Esophagus muscularis mucosa (tissue), 4 donors: ENCODE measurements around the gene CCDC91. TPM values are rescaled to one million over a fixed set of nuclear protein-coding genes. Genes with fewer than 3 reads are reported as not detected.

Experiments used
- DNase-seq: peaks from one replicate; pipeline ENCODE4 v3.0.0-alpha.2; 2017; ENCODE audit errors: extremely low spot score
- H3K27ac ChIP-seq, 4 donors: fragments of 200-600 bp; sonication (generic); replicated peaks in 1 of 4; 1 replicate in 3 of 4; 2 replicates in 1 of 4; pipeline ENCODE4 v1.5.1; 2016 to 2019; ENCODE audit warnings: mild to moderate bottlenecking in 1 of 4
- H3K27me3 ChIP-seq, 4 donors: fragments of 200-600 bp; sonication (generic); one replicate each; pipeline versions ENCODE4 v1.5.1 to v1.6.0; 2016 to 2019
- H3K36me3 ChIP-seq, 4 donors: fragments of 200-600 bp; sonication (generic); one replicate each; pipeline ENCODE4 v1.5.1; 2016 to 2019
- H3K4me1 ChIP-seq, 4 donors: fragments of 200-600 bp; sonication (generic); one replicate each; pipeline ENCODE4 v1.5.1; 2016 to 2019
- H3K4me3 ChIP-seq, 4 donors: fragments of 200-600 bp; sonication (generic); 1 replicate in 2 of 4; 2 replicates in 2 of 4; pipeline ENCODE4 v1.5.1; 2016 to 2019; ENCODE audit warnings: mild to moderate bottlenecking in 4 of 4, moderate library complexity in 1 of 4
- H3K9me3 ChIP-seq, 4 donors: fragments of 200-600 bp; sonication (generic); 1 replicate in 3 of 4; 2 replicates in 1 of 4; pipeline ENCODE4 v1.5.1; 2016 to 2019
- EP300 ChIP-seq: sonication (generic); formaldehyde crosslinking; IDR thresholded peaks from one replicate; pipeline ENCODE4 v1.6.1; 2017; ENCODE audit warnings: antibody characterized with exemption
- POLR2A ChIP-seq: fragments of 450-650 bp; IDR thresholded peaks from one replicate; pipeline ENCODE4 v1.6.1; 2017; ENCODE audit warnings: antibody characterized with exemption, moderate library complexity, mild to moderate bottlenecking, low read depth
- POLR2AphosphoS5 ChIP-seq, 2 donors: sonication (generic); formaldehyde crosslinking; IDR thresholded peaks; one replicate each; pipeline ENCODE4 v1.6.1; 2017; ENCODE audit warnings: antibody characterized with exemption in 2 of 2
- WGBS: methylation state at CpG from one replicate; pipeline ENCODE4 v1.1.5; 2018; 5-methylcytosine and 5-hydroxymethylcytosine counted together
- intact Hi-C: fragments of 100-400 bp; cut with DNase I; formaldehyde crosslinking; loops from one replicate; pipeline ENCODE4 v1.15.1; 2023
- total RNA-seq, 4 donors: library from RNA; depleted of rRNA; stranded (reverse); fragments of >200 nt; gene quantifications; one replicate each; pipeline versions ENCODE4 v1.1.0 to v1.2.1, GENCODE V29; 2016
- TF ChIP-seq, protein P1 (sequence below), 3 experiments: fragments of 200-600 bp in 2 of 3; fragments of 450-650 bp in 1 of 3; sonication (generic) in 2 of 3; IDR thresholded peaks; one replicate each; pipeline ENCODE4 v1.5.1; 2017 to 2019; ENCODE audit warnings: antibody characterized with exemption in 3 of 3, mild to moderate bottlenecking in 2 of 3, moderate library complexity in 1 of 3

The CCDC91 gene
- total RNA-seq, 4 donors from 2014 or later = 51.1 to 76.4 (median 59.0) TPM

DNA sequence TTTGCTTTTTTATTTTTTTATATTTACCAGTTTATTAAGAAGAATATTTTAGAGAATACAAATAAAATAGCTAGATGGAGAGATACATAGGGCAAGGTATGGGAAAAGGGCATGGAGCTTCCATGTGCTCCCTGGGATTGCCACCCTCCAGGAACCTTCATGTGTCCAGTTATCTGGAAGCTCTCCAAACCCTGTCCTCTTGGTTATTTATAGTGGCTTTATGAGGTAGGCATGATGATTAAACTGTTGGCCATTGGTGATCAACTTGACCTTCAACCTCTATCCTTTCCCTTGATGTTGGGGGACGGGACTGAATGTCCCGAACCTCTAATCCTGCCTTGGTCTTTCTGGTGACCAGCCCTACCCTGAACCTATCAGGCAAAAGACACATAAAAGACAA is 156.3 kb downstream of the CCDC91 start:
- Histone ChIP-seq H3K27me3 (no peaks in the 10 kb centered on the region), H3K36me3 (no peaks in the 10 kb centered on the region), H3K4me3 (no peak overlapping the region), H3K27ac (no peak overlapping the region), H3K9me3 (no peaks in the 10 kb centered on the region), H3K4me1 (peaks cover 0 to 6% (median 0%) of the 10 kb centered on the region in 4 donors)
- TF ChIP-seq, protein P1, sequence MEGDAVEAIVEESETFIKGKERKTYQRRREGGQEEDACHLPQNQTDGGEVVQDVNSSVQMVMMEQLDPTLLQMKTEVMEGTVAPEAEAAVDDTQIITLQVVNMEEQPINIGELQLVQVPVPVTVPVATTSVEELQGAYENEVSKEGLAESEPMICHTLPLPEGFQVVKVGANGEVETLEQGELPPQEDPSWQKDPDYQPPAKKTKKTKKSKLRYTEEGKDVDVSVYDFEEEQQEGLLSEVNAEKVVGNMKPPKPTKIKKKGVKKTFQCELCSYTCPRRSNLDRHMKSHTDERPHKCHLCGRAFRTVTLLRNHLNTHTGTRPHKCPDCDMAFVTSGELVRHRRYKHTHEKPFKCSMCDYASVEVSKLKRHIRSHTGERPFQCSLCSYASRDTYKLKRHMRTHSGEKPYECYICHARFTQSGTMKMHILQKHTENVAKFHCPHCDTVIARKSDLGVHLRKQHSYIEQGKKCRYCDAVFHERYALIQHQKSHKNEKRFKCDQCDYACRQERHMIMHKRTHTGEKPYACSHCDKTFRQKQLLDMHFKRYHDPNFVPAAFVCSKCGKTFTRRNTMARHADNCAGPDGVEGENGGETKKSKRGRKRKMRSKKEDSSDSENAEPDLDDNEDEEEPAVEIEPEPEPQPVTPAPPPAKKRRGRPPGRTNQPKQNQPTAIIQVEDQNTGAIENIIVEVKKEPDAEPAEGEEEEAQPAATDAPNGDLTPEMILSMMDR (IDR thresholded peaks at IDR 0.05) = no peak
- TF ChIP-seq POLR2AphosphoS5 (IDR thresholded peaks at IDR 0.05) = no peak
- no peak for TF ChIP-seq EP300
- no peak for TF ChIP-seq POLR2A
- intact Hi-C loops = no loop called here
- no peak for DNase-seq
- WGBS = 100% methylated on average over 2 of the region's 2 CpGs

DNA sequence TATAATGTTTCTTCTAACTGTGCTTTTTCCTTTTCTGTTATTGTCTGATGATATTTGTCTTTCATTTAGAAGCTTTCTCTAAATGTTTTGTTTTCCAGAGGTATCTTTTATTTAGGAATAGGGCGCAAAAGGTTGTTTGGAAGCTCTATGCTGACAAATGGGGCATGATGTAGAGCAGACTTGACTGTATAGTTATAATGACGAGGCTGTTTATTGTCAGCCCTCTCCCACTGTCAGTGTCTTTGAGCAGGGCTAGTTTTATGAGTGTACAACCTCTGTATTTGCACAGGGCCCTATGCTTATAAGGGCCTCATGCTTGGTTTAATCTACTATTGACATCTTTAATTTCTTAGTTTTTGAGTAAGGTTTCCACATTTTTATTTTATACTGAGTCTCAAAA is 158.9 kb downstream of the CCDC91 start:
- TF ChIP-seq EP300 (no peak), POLR2A (no peak), POLR2AphosphoS5 (IDR thresholded peaks at IDR 0.05) (no peak)
- TF ChIP-seq, protein P1 (IDR thresholded peaks at IDR 0.05) = no peak
- 98% methylated on average over 2 of the region's 2 CpGs for WGBS
- no peak overlapping the region for H3K27ac ChIP-seq
- intact Hi-C loops = no loop called here
- H3K4me1 ChIP-seq = no peaks in the 10 kb centered on the region
- peaks cover 0 to 7% (median 2%) of the 10 kb centered on the region in 4 donors for H3K36me3 ChIP-seq
- peaks cover 0 to 6% (median 0%) of the 10 kb centered on the region in 4 donors for H3K9me3 ChIP-seq
- H3K27me3 ChIP-seq = no peaks in the 10 kb centered on the region
- H3K4me3 ChIP-seq = no peak overlapping the region
- no peak for DNase-seq

DNA sequence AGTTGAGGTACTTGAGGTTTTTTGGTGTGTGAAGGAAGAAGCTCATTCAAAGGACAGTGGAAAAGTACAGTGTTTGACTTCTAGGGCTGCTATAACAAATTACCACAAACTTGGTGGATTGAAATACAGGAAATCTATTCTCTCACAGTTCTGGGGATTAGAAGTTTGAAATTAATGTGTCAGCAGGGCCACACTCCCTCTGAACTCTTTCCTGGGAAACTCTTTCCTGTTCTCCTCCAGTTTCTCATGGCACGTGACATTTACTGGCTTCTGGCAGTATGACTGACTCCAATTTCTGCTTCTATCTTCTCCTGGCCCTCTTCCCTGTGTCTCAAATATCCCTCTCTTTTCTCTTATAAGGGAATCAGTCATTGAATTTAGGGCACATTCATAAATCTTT is 160.2 kb downstream of the CCDC91 start:
- TF ChIP-seq, protein P1 (IDR thresholded peaks at IDR 0.05) = no peak
- no peak for TF ChIP-seq POLR2A
- TF ChIP-seq EP300 = no peak
- TF ChIP-seq POLR2AphosphoS5 (IDR thresholded peaks at IDR 0.05) = no peak
- Histone ChIP-seq H3K27ac (no peak overlapping the region), H3K4me1 (peaks cover 0 to 4% (median 0%) of the 10 kb centered on the region in 4 donors), H3K36me3 (peaks cover 0 to 7% (median 2%) of the 10 kb centered on the region in 4 donors), H3K9me3 (peaks cover 0 to 6% (median 0%) of the 10 kb centered on the region in 4 donors), H3K4me3 (no peak overlapping the region), H3K27me3 (no peaks in the 10 kb centered on the region)
- WGBS = 50% methylated on average over 1 of the region's 1 CpG
- intact Hi-C loops = no loop called here
- DNase-seq = no peak

DNA sequence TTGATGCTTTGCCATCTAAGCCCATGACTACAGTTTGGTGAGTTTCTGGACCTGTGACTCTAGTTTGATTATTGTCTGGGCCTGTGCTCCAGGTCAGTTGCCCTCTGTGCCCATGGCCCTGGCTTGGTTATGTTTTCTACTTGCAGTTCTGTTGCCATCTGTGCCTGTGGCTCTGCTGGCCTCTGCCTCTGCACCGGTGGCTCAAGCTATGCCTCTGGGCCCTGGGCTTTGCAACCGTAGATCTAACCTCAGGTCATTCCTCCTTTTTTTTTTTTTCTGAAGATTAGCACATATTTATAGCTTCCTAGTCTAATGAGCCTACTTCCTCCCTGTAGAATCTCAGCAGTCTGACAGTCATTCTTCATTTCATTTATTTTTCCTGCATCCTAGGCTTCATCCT is 161.2 kb downstream of the CCDC91 start:
- TF ChIP-seq, protein P1 (IDR thresholded peaks at IDR 0.05) = no peak
- TF ChIP-seq POLR2AphosphoS5 (IDR thresholded peaks at IDR 0.05) = no peak
- TF ChIP-seq POLR2A = no peak
- TF ChIP-seq EP300 = no peak
- no peaks in the 10 kb centered on the region for H3K27me3 ChIP-seq
- intact Hi-C loops = no loop called here
- peaks cover 0 to 7% (median 2%) of the 10 kb centered on the region in 4 donors for H3K36me3 ChIP-seq
- no peak overlapping the region for H3K27ac ChIP-seq
- H3K4me3 ChIP-seq = no peak overlapping the region
- DNase-seq = no peak
- H3K9me3 ChIP-seq = peaks cover 0 to 6% (median 0%) of the 10 kb centered on the region in 4 donors
- WGBS = 85% methylated on average over 2 of the region's 2 CpGs
- peaks cover 0 to 4% (median 0%) of the 10 kb centered on the region in 4 donors for H3K4me1 ChIP-seq

DNA sequence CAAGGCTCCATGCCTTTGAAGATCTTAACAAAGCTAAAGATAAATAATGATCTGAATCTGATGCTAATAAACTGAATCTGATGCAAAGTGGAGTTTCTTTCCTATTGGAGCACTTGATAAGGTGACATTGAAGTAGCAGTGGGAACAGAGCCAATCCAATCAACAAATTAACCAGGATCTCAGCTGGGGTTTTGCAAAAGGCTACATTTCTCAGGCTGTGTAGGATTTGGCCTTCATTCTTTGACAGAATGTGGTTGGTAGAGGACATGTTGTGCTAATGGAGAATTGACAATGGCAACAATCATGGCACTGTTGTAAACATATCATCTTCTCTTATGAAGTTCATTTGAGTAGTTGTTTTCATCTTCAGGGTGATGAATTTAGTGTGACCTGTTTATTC is 164.9 kb downstream of the CCDC91 start:
- DNase-seq = no peak
- intact Hi-C loops = no loop called here
- no peak overlapping the region for H3K4me3 ChIP-seq
- H3K27me3 ChIP-seq = no peaks in the 10 kb centered on the region
- H3K27ac ChIP-seq = no peak overlapping the region
- TF ChIP-seq, protein P1 (IDR thresholded peaks at IDR 0.05) = no peak
- TF ChIP-seq EP300 (no peak), POLR2A (no peak), POLR2AphosphoS5 (IDR thresholded peaks at IDR 0.05) (no peak)
- peaks cover 0 to 6% (median 0%) of the 10 kb centered on the region in 4 donors for H3K9me3 ChIP-seq
- peaks cover 0 to 7% (median 2%) of the 10 kb centered on the region in 4 donors for H3K36me3 ChIP-seq
- peaks cover 0 to 4% (median 0%) of the 10 kb centered on the region in 4 donors for H3K4me1 ChIP-seq
